ENCODE measurements around the gene LILRA6. TPM values are rescaled to one million over a fixed set of nuclear protein-coding genes. Genes with fewer than 3 reads are reported as not detected.
A peak's percentile ranks its signal among the peaks of the same experiment; 100 is the strongest.

Gene LILRA6
- total and polyA plus RNA-seq, 10 of the 15 experiments (the other 5 are each of a cell fraction or from before 2014, with no cell fraction given) = 0.04 to 1.7 (median 0.09) TPM; not detected in 2

DNA sequence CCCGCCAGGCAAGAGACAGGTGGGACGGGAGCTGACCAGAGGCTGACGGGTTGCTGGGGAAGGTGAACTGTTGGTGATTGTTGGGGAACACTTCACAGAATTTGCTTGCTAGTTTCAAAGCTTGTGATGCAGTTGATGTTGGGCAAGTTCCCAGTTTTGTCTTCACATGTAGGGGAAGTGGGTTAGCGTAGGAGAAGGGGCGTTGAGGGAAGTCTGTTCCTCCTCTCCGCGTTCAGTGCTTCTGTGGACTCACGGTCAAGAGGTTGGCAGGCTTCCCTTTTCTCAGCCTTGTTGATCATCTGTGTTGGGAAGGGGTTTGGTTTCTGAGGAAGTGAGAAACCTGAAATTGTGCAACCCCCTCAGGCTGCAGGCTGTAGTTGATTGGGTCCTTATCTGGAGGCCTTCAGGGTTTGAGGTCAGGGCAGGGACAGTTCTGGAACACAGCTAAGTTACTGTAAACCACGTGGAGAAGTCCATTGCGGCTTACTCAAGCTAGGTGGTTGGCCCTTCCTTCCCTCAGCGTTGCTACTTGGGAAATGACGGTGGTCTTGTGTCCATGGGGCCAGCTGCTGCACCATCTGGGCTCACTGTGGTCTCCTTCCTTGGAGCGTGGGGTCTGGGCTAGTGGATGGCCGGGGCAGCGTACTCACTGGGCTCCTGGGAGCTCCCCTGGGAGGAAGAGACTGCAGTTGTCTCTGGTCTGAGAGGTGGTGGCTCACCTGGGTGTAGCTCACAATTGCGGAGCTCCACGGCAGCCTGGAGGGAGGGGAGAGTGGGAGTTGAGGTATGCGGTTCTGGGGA, 34.4 kb downstream of the LILRA6 start (continued):
- peak; percentile 82; the same call in 1 of the 2 replicates for TF ChIP-seq CBFB (IDR thresholded peaks at IDR 0.05; ENCODE audit: low read depth)
- TF ChIP-seq RELA (IDR thresholded peaks at IDR 0.05; ENCODE audit: borderline replicate concordance, partially characterized antibody) = peak; percentile 22
- no peak for TF ChIP-seq RCOR1 (conservative IDR thresholded peaks at IDR 0.05; ENCODE audit: low read depth, low read length)
- TF ChIP-seq ZNF274 (IDR thresholded peaks at IDR 0.05; ENCODE audit: insufficient read depth, insufficient read length) = no peak
- TF ChIP-seq MLLT1 (IDR thresholded peaks at IDR 0.05) = peak; percentile 80
- no peak for TF ChIP-seq ZNF622 (IDR thresholded peaks at IDR 0.05)
- no peak for TF ChIP-seq BRCA1 (IDR thresholded peaks at IDR 0.05; ENCODE audit: low read depth, low read length)
- peak; percentile 42 for TF ChIP-seq TBL1XR1 (IDR thresholded peaks at IDR 0.05; ENCODE audit: low read depth, low read length)
- peak; percentile 56; the same call in 1 of the 2 replicates for TF ChIP-seq GATAD2B (conservative IDR thresholded peaks at IDR 0.05; ENCODE audit: low read depth)
- peak; percentile 56; the same call in 1 of the 2 replicates for TF ChIP-seq TCF7 (IDR thresholded peaks at IDR 0.05; ENCODE audit: borderline replicate concordance)
- TF ChIP-seq SMAD5 (IDR thresholded peaks at IDR 0.05; ENCODE audit: low read depth) = peak; percentile 67; the same call in 1 of the 2 replicates
- no peak for TF ChIP-seq KAT2A (conservative IDR thresholded peaks at IDR 0.05; ENCODE audit: control insufficient read depth, low read depth, low read length)
- no peak for TF ChIP-seq PAX8 (IDR thresholded peaks at IDR 0.05)
- TF ChIP-seq ATF2 (IDR thresholded peaks at IDR 0.05; ENCODE audit: low read length) = peak; percentile 84
- peak; percentile 78 for TF ChIP-seq FOXM1 (IDR thresholded peaks at IDR 0.05; ENCODE audit: low read depth, low read length)
- TF ChIP-seq NR2C2 (IDR thresholded peaks at IDR 0.05; ENCODE audit: borderline replicate concordance, control insufficient read depth, insufficient read length, low read depth) = no peak
- TF ChIP-seq PAX5 (IDR thresholded peaks at IDR 0.05; ENCODE audit: borderline replicate concordance, low read depth, low read length) = peak; percentile 71
- TF ChIP-seq IKZF1 (conservative IDR thresholded peaks at IDR 0.05) = peak; percentile 95
- peak; percentile 33; the same call in 1 of the 2 replicates for TF ChIP-seq CREB1 (IDR thresholded peaks at IDR 0.05; ENCODE audit: low read depth)
- 0 out of 2 replicates have a peak, but pooled peaks have one; percentile 42 for TF ChIP-seq RFX5 (IDR thresholded peaks at IDR 0.05; ENCODE audit: low read depth, low read length)
- peak; percentile 78 for TF ChIP-seq DPF2 (IDR thresholded peaks at IDR 0.05)
- TF ChIP-seq, protein P1, sequence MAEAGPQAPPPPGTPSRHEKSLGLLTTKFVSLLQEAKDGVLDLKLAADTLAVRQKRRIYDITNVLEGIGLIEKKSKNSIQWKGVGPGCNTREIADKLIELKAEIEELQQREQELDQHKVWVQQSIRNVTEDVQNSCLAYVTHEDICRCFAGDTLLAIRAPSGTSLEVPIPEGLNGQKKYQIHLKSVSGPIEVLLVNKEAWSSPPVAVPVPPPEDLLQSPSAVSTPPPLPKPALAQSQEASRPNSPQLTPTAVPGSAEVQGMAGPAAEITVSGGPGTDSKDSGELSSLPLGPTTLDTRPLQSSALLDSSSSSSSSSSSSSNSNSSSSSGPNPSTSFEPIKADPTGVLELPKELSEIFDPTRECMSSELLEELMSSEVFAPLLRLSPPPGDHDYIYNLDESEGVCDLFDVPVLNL (IDR thresholded peaks at IDR 0.05; ENCODE audit: low read depth, low read length) = no peak
- peak; percentile 80; the same call in 1 of the 2 replicates for TF ChIP-seq NBN (IDR thresholded peaks at IDR 0.05)
- TF ChIP-seq FOXK2 (IDR thresholded peaks at IDR 0.05) = peak; percentile 74
- no peak for TF ChIP-seq TAF1 (IDR thresholded peaks at IDR 0.05; ENCODE audit: borderline replicate concordance, low read depth, low read length)
- 0 out of 2 replicates have a peak, but pooled peaks have one; percentile 22 for TF ChIP-seq BMI1 (IDR thresholded peaks at IDR 0.05; ENCODE audit: borderline replicate concordance)
- no peak for TF ChIP-seq RBBP5 (conservative IDR thresholded peaks at IDR 0.05)
- TF ChIP-seq SMARCA5 (IDR thresholded peaks at IDR 0.05) = 0 out of 2 replicates have a peak, but pooled peaks have one; percentile 54
- no peak for TF ChIP-seq RAD21 (IDR thresholded peaks at IDR 0.05; ENCODE audit: insufficient read depth, low read depth, low read length)
